GM18519 (cell line): ENCODE results near the gene SLC25A39.

Experiments
- ATAC-seq: cut with Tn5 transposase; IDR thresholded peaks from one replicate; pipeline ENCODE4 v1.9.1; 2021; ENCODE audit warnings: mild to moderate bottlenecking, moderate library complexity; ENCODE audit not compliant: unreplicated experiment, low FRiP score

SLC25A39 gene

GRCh38 chr17:44280392-44280937 is 44.2 kb downstream of the SLC25A39 start:
- no peak for ATAC-seq

- no peak for ATAC-seq
Observed at GRCh38 chr17:44279666-44280391, 44.8 kb downstream of the SLC25A39 start.

GRCh38 chr17:44279346-44279665 is 45.3 kb downstream of the SLC25A39 start:
- no peak for ATAC-seq

- no peak for ATAC-seq
Observed at GRCh38 chr17:44277976-44278375, 46.6 kb downstream of the SLC25A39 start.

GRCh38 chr17:44273607-44274006 is 51.0 kb downstream of the SLC25A39 start:
- ATAC-seq = no peak

- ATAC-seq = no peak
Observed at GRCh38 chr17:44272954-44273353, 51.7 kb downstream of the SLC25A39 start.

- ATAC-seq = no peak
Observed at GRCh38 chr17:44272321-44272951, 52.2 kb downstream of the SLC25A39 start.
